ENCODE results near the gene EBI3.

- TF ChIP-seq, protein P1, sequence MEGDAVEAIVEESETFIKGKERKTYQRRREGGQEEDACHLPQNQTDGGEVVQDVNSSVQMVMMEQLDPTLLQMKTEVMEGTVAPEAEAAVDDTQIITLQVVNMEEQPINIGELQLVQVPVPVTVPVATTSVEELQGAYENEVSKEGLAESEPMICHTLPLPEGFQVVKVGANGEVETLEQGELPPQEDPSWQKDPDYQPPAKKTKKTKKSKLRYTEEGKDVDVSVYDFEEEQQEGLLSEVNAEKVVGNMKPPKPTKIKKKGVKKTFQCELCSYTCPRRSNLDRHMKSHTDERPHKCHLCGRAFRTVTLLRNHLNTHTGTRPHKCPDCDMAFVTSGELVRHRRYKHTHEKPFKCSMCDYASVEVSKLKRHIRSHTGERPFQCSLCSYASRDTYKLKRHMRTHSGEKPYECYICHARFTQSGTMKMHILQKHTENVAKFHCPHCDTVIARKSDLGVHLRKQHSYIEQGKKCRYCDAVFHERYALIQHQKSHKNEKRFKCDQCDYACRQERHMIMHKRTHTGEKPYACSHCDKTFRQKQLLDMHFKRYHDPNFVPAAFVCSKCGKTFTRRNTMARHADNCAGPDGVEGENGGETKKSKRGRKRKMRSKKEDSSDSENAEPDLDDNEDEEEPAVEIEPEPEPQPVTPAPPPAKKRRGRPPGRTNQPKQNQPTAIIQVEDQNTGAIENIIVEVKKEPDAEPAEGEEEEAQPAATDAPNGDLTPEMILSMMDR (optimal IDR thresholded peaks at IDR 0.05 in 1 of 3, IDR thresholded peaks at IDR 0.05 in 1 of 3, conservative IDR thresholded peaks at IDR 0.05 in 1 of 3; ENCODE audit: extremely low read depth in 1 of 3, insufficient read depth in 2 of 3, low read length in 3 of 3): no peak
- TF ChIP-seq EZH2 (IDR thresholded peaks at IDR 0.05; ENCODE audit: low read length): no peak
These were observed 12.5 kb upstream of the EBI3 start for GRCh38 chr19:4216846-4217245.
